GM21367 (cell line): ENCODE results near the gene HSFX3.
"Not testable (repeated sequence)": the region's sequence is repeated elsewhere in the genome, so short reads cannot be mapped to it uniquely, and the experiment has no call there.

Experiments used
- ATAC-seq: cut with Tn5 transposase; IDR thresholded peaks from one replicate; pipeline ENCODE4 v1.9.1; 2021; ENCODE audit not compliant: unreplicated experiment

The HSFX3 gene, protein sequence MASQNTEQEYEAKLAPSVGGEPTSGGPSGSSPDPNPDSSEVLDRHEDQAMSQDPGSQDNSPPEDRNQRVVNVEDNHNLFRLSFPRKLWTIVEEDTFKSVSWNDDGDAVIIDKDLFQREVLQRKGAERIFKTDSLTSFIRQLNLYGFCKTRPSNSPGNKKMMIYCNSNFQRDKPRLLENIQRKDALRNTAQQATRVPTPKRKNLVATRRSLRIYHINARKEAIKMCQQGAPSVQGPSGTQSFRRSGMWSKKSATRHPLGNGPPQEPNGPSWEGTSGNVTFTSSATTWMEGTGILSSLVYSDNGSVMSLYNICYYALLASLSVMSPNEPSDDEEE

DNA sequence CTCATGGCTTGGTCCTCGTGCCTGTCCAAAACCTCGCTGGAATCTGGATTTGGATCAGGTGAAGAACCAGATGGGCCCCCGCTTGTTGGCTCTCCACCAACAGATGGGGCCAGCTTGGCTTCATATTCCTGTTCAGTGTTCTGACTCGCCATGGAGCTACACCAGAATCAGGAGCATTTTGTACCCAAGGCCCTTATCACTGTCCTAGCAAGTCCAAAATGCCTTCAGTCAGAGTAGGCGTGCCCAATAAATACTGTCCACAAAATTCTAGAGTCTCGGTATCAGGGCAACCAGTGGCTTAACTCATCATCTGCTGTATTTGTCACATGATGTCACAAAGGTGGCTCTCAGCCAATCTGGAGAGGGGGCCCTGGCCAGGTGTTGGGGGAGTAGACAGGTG, at the start of gene HSFX3:
HSFX3 (minus strand) TSS at position 224 of the 400 bp plus-strand sequence; CDS start at position 152, 72 bp downstream.
- not testable (repeated sequence) for ATAC-seq

DNA sequence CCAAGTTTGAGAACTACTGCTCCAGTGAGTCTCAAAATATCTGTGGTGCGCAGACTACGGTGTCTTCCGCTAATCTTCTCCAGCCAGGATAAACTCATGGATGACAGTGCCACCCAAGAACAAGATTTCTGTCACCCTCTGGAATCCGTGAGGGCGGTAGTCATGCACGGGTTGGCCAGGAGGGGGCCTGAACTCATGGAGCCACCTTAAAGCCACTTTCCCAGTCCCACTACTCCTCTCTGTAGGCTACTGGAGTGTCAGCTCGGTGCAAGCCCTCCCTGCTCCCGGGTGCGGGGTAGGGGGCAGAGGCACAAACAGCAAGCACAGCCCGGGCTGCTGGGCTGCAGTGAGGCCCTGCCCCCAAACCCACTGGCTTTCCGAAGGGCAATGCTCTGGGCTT, 48.9 kb upstream of the HSFX3 start:
- not testable (repeated sequence) for ATAC-seq

DNA sequence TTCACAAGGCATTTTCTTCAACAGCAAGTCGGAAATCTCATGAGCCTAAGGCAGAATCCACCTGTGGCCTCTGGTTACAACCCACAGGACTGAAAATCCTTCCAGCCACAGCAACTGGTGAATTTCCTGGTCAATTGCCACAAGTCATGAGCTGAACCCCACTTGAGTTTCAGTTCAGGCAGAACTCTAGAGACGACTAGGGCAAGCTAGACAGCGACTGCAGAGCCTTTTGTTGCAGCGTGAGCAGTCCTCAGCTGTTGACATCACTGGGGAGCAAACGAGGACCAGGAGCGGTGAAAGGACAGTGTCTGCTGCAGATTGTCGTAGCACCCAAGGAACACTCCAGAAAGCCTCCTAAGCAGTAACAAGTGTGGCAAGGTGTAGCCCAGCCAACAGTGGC, 46.2 kb upstream of the HSFX3 start:
- not testable (repeated sequence) for ATAC-seq

DNA sequence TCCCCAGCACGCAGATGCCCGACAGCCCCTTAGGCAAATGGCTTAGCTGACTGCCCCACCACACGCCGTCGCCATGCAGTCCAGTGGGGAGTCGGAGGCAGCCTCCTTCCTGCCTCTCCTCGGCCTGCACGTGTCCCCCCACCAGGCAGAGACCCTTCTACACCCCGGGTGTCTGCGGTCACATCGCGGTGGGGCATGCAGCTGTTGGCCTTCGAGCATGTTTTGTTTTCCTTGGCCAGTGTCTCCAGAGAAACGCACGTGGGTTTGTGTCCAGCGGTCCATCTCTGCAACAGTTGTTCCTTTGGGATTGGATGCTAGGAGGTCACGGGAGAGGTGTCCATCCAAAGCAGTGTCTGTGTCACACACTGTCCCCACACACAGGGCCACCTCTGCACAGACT, 45.5 kb upstream of the HSFX3 start, which contains the start of gene HSFX2:
HSFX2 (minus strand) TSS at position 101 of the 400 bp plus-strand sequence. CDS start 614 bp downstream, outside the sequence.
- not testable (repeated sequence) for ATAC-seq

DNA sequence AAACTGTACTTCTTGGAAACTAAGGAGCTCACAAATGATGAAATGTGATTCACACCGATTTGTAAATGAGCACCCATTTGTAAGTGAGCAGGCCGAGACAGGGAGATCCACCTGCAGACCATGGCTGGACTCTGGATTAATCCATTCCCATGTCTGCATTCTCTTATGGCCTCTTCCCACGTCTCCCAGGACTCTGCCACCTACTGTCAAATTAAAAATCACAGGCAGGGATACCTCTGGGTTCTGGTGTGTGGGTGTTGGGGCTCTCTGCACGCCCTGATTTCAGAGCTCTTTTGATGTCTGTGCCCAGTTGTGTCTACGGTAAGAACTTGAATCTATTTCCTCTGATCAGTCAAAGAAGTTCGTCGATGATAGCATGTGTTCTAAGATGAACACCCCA, 41.3 kb upstream of the HSFX3 start:
- not testable (repeated sequence) for ATAC-seq

DNA sequence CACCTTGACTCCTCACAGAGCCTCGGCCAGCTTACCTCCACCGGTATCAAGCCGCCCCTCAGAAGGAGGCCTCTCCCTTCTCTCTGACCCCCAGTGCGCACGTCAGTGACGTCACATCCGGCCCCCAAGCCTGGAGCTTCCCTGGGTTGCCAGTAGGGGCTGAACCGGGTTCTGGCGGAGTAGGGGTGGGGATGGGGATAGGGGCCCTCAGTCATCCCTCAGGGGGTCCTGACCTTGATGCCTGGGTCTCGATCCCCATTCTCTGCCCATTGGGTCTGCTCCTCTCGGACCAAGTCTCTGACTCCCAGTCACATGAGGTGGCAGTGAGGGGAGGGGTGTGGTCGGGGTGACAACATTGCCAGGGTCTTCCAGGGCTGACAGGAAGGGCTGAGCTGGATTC, 37.6 kb upstream of the HSFX3 start, which contains the start of gene MAGEA9B:
MAGEA9B (minus strand) TSS at position 101 of the 400 bp plus-strand sequence. CDS start 4,280 bp downstream, outside the sequence.
- ATAC-seq = not testable (repeated sequence)

DNA sequence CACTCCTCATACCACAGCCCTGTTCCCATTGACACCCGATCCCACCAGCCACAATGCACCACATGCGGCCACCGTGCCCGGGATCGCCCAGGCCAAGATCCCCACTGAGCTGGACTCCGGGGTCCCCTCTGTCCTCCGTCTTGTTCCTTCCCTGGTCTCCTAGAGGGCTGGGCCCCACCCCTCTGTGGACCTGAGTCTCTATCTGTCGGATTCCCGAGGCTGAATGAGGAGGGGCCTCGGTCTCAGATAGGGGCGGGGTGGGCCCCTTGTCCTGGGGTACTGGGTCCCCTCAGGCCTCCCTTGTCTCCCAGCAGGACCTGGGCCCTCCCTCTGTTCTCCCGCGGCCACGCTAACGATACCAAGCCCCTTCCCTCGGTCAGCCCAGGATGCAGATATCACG, 35.9 kb upstream of the HSFX3 start:
- ATAC-seq = not testable (repeated sequence)

DNA sequence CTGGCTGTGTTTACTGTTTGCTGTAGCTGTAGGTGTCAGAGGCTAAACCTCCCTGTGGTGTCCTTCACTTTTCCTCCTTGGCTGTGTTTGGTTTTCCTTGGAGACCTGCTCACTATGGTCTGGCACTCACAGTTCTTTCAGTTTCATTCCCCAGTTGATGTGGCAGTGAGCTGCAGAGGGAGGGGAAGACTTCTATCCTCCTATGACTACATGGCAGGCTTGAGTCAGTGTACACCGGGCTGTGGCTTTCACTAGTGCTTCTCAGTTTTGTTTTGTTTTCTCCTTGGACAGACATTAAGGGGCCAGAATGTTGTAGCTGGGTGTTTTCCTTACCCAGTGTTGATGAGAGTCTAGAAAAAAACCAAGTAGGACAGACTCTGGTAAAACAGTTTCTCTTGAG, 23.7 kb upstream of the HSFX3 start:
- peak; percentile 100 for ATAC-seq

DNA sequence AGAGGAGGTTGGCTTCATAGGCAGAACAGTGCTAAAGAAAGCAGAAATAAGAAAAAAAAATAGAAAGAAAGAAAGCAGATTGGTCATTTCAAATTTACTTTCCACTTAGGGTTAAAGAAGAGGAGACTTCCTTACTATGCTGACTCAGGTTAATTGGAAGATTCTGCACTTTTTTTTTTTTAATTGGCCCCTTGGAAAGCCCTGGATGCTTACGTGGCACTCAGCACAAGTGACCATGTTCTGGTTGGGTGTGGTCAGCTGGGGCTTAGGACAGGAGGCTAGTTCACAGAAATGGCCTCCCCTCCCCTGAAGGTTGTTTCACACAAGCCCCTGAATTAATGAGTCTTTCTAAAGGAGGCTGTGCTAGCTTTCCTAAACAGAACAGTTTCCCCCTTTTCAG, 23.0 kb upstream of the HSFX3 start:
- no peak for ATAC-seq

DNA sequence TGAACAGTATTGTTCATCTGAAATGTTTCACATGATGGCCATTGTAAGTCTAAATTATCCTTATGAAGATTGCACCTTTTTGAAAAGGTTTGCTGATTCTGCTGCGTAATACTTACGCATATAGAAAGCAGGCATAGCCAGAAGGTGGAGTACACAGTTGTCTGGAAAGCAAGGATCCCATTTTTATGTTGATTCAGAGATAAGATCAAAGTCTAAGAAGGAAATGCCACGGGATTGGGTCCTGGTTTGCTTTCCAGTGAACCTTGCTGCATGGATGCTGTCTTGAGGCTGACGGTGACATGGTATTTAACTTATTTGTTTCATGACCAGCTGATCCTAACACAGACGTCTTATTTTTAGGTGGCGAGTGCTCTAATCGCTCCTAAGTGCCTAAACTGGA, 22.0 kb upstream of the HSFX3 start:
- ATAC-seq = no peak

DNA sequence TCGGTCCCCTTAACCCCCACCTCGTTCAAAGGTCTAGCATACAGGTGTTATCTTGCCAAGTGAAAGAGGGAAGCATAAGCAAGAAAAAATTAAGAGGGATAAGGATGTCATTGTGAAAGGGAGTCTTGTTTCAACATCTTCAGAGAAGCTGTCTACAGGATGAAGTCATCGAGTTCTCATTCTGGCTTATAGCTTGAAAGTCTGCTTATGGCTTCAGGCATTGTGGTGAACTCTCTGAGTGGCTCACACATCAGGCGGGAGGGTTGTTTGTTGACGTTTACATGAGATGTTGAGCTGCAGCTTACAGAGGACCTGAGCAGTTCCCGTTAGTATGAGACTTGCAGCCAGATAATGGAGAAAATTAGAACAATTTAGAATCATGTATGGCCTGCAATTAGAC, 20.9 kb upstream of the HSFX3 start:
- no peak for ATAC-seq

DNA sequence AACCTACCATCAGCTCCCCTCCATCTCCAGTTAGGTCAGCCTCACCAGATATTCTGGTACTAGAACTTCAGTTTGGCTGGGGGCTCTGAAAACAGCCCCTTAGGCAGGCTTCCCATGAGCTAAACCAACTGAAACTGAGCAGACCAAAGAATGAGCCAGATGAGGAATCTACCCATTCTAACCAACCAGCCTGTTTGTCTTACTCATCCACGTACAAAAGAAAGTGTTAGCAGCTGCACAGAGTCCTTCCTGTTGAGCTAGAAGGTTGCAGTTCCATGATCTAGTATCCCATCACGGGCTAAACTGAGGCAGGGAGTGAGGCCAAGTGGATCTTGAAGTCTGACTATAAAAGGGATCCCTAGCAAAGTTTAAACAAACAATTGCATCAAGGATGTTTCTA, 20.0 kb upstream of the HSFX3 start:
- ATAC-seq = no peak

DNA sequence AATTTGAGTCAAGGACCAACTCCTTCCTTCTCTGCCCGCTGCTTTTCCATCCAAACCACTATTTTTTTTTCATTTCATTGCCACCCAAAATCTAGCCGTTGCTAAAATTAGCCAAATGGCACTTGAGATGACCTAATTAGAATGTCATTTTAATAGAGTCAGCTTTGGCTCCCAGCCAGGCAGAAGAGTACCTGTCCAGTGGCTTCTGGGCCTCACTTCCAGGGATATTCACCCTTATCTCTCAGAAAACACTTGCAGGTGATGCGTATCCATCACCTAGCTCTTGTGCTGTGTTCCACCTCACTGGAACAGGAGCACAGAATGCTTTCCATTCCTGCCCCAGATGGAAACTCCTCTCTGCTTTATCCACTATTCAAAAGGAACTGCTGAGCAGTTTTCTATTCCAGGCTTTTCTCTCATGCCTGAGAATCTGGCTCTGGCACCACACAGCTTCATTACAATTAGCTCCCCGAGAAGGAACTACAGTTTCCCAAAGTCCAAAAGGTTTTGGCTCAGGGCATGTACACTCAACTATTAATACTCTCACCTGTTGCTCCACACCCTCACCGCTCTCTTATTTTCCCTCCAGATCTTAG, 19.1 kb upstream of the HSFX3 start:
- ATAC-seq = no peak

DNA sequence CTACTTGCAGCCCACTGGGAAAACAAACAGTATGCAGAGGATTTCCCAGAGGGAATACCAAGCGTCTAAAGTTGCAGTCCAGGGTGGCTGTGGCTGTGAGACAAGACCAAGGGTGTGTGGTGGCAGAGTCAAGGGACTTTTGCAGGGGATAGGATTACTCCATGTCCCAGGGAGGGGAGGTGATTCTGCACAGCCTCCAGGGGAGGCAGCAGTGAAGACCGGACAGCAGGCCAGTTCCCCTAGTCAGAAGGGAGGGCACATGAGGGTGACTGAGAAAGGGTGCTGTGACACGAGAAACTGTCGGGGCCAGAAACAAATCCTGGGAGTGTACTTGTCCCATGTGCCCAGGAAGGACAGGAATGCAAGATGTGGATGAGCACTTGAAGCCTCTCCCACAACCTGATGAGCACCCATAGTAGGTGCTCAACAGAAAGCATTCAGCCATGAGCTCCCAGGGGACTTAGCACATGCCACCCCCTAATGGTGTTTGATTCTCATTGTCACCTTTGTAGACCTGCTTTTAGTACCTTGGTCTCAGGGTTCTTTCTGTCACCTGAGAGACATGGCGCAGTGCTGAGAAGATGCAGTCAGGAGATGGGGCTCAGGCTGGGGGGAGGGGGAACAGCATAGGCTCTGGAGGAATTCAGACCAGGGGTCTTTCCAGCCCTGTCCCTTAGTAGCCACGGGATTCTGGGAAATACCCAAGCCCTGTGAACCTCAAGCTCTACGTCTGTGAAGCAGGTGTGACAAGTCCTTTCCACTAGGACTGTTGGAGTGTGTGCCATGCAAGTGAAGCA, 18.1 kb upstream of the HSFX3 start:
- ATAC-seq = no peak

DNA sequence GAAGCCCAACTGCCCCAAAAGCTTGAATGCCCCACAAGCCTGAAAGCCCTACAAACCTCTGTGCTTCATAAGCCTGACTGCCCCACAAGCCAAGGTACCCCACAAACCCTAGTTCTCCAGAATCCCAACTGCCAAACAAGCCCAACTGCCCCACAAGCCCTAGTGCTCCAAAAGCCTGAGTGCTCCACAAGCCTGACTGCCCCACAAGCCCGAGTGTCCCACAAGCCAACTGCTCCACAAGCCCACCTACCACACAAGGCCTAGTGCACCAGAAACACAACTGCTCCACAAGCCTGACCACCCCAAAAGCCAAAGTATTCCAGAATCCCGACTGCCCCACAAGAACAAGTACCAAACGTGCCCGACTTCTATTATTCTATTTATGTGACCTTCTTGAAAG, 13.6 kb upstream of the HSFX3 start:
- no peak for ATAC-seq

DNA sequence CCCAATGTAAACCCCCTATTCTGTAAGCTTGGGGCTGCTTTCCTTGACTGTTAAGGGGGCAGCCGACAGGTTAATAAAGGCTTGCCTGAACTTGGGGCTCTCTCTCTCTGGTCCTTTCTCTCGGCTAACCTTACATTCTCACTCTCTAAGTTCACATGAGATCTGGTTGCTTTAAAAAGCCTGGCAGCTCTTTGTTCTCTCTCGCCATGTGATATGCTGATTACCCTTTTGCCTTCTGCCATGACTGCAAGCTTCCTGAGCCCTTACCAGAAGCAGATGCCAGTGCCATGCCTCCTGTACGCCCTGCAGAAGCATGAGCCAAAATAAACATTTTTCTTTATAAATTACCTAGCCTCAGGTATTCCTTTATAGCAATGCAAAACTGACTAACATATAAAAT, 5.5 kb upstream of the HSFX3 start:
- not testable (repeated sequence) for ATAC-seq

DNA sequence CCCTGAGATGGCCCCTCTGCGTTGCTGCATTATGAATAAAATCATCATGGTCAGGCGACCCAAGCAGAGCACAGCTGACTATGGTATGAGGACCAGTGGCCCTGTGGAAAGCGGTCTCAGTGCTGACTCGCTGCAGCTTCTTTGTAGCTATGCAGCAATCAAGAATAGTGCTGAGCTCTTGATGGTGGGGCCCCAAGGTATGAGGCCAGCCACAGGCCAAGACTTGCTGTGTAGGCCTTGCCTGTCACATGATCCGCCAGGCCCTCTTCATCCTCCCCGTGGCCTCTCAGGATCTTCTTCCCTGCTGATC, 2.2 kb upstream of the HSFX3 start:
- not testable (repeated sequence) for ATAC-seq

DNA sequence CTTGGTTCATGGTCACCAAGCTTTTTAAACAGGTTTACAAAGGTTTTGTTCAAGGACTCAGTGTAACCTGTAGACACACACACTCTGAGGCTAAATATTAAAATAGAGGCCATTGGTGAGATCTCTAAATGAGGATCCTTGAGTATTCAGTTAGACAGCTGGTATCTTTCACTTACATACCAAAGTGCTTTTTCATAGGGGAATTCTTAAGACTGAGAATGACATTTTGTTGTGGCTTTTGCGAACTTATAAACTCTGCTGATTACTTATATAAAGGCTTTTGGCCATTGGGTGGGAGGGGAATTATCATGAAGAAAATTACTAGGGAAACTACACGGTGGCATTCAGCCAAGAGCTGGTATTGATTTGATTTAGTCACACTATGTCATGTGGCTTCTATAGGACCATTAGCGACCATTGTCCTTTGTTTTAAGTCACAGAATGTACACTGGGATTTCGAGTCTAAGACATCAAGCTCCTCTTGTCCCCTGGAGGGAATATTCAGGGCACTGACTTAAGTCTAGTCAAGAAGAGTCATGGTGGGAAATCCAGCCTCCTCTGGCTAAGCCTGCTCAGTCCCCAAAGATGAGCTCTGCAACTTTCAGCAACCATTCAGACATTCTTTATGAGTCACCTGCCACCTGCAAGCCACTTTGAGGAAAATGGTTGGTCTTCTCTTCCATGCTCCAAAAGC, 1.7 kb upstream of the HSFX3 start:
- peak; percentile 53 for ATAC-seq

DNA sequence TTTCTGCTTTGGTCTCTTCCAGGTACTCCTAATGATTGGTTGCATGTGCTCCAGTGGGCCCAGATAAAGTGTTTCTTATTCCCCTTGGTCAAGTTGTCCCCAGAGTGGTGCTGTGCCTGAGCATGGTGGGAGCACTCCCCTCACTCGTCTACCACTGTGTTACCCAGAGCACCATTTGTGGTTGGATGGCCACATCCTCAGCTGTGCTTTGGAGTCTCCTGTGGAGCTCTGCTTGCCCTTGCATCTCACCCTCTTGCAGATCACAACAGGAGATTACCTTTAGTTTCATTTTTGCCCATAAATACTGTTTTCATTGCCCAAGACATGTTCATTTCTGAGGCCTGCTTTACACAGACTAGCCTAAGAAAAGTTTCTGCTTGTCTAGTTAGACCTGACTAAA, 730 bp upstream of the HSFX3 start:
- not testable (repeated sequence) for ATAC-seq

DNA sequence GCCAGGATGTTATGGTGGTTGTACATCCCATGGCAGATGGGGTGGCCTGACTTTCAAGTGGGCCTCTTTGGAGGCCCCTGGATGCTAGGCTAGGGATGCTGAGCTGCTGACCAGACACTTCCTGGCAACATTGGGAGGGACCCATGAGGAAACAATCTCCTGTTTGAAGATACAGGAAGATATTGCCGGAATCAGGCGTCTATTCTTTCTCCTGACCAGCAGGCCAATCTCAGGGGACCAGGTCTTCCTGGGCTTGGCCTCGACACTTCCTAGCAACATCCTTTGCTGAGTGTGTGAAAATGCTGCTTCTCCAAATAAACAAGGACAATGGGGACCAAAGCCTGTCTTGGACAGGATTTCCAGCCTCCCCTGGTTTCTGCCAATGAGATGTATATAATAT, 1.9 kb downstream of the HSFX3 start:
- ATAC-seq = not testable (repeated sequence)

DNA sequence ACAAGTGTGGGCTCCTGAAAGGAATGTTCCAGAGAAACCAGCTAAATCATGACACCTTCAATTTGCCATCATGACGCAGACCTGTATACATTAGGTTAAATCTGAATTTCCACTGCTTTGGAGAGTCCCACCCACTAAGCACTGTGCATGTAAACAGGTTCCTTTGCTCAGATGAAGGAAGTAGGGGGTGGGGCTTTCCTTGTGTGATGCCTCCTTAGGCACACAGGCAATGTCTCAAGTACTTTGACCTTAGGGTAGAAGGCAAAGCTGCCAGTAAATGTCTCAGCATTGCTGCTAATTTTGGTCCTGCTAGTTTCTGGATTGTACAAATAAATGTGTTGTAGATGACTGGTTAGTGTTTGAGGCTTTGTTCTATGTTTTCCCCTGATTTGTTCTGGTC, 2.8 kb downstream of the HSFX3 start:
- ATAC-seq = not testable (repeated sequence)
